Esophagus squamous epithelium (tissue), 5 donors: ENCODE measurements around the gene MAP3K5. TPM values are rescaled to one million over a fixed set of nuclear protein-coding genes. Genes with fewer than 3 reads are reported as not detected.

Experiments used
- DNase-seq: peaks from one replicate; lab custom pipeline; 2025; lab: John Stamatoyannopoulos, UW
- H3K27ac ChIP-seq, 4 donors: fragments of 200-600 bp; sonication (generic); one replicate each; pipeline ENCODE4 v1.5.1; 2016 to 2019; ENCODE audit warnings: mild to moderate bottlenecking in 1 of 4
- H3K27me3 ChIP-seq, 4 donors: fragments of 200-600 bp; sonication (generic); 1 replicate in 3 of 4; 2 replicates in 1 of 4; pipeline versions ENCODE4 v1.5.1 to v1.6.0; 2017 to 2021; ENCODE audit warnings: antibody characterized with exemption in 1 of 4
- H3K36me3 ChIP-seq, 3 donors: fragments of 200-600 bp; sonication (generic); one replicate each; pipeline ENCODE4 v1.5.1; 2016 to 2019
- H3K4me1 ChIP-seq, 3 donors: fragments of 200-600 bp; sonication (generic); one replicate each; pipeline ENCODE4 v1.5.1; 2017 to 2019
- H3K4me3 ChIP-seq, 4 donors: fragments of 200-600 bp; sonication (generic); 1 replicate in 3 of 4; 2 replicates in 1 of 4; pipeline ENCODE4 v1.5.1; 2016 to 2019; ENCODE audit warnings: mild to moderate bottlenecking in 2 of 4, moderate library complexity in 1 of 4
- H3K9me3 ChIP-seq, 3 donors: fragments of 200-600 bp; sonication (generic); one replicate each; pipeline ENCODE4 v1.5.1; 2016 to 2019
- POLR2A ChIP-seq, 4 donors: fragments of 450-650 bp; IDR thresholded peaks; one replicate each; pipeline ENCODE4 v1.6.1; 2017; ENCODE audit warnings: antibody characterized with exemption in 4 of 4, mild to moderate bottlenecking in 4 of 4, moderate library complexity in 3 of 4
- WGBS, 2 donors: methylation state at CpG; one replicate each; pipeline ENCODE4 v1.1.5; 2018; 5-methylcytosine and 5-hydroxymethylcytosine counted together
- intact Hi-C: fragments of 100-400 bp; cut with DNase I; formaldehyde crosslinking; loops from one replicate; pipeline ENCODE4 v1.15.0; 2022
- total RNA-seq, 4 donors: library from RNA; depleted of rRNA; stranded (reverse); fragments of >200 nt; gene quantifications; one replicate each; pipeline ENCODE4 v1.1.0, GENCODE V29; 2016
- TF ChIP-seq, protein P1 (sequence below), 6 experiments: fragments of 450-650 bp in 4 of 6; fragments of 200-600 bp in 2 of 6; sonication (generic) in 2 of 6; IDR thresholded peaks; one replicate each; pipeline ENCODE4 v1.5.1; 2016 to 2019; ENCODE audit warnings: antibody characterized with exemption in 6 of 6, mild to moderate bottlenecking in 4 of 6, moderate library complexity in 4 of 6
- donor health status: DM: yes; HTN: yes; CAD: no.

Gene MAP3K5
- total RNA-seq, 4 donors from 2014 or later, result 9.2 to 22.9 (median 20.9) TPM

DNA sequence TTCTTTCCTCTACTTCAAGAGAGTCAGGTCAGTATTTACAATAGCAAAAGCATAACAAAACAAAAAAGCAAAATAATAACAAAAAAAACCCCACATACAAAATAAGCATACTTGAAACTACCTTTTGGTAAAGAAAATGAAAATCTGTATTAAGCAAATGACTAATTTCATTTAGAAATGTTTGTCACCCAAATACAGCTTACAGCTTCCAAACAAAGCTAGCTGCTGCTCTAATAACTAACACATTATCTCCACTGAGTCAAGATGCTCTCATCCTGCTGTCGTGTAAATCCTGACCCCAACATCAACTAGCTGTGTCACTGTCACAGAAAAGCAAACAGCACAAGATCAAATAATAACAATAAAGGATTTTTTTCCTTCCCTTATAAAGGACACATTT lies 263.8 kb downstream of the MAP3K5 start:
- 65 to 82% methylated on average over 1 of the region's 1 CpG for WGBS, 2 donors
- Histone ChIP-seq H3K27ac (no peak overlapping the region), H3K4me1 (peaks cover 0 to 44% (median 11%) of the 10 kb centered on the region in 3 donors), H3K27me3 (no peaks in the 10 kb centered on the region), H3K4me3 (no peak overlapping the region), H3K36me3 (no peaks in the 10 kb centered on the region), H3K9me3 (no peaks in the 10 kb centered on the region)
- TF ChIP-seq, protein P1, sequence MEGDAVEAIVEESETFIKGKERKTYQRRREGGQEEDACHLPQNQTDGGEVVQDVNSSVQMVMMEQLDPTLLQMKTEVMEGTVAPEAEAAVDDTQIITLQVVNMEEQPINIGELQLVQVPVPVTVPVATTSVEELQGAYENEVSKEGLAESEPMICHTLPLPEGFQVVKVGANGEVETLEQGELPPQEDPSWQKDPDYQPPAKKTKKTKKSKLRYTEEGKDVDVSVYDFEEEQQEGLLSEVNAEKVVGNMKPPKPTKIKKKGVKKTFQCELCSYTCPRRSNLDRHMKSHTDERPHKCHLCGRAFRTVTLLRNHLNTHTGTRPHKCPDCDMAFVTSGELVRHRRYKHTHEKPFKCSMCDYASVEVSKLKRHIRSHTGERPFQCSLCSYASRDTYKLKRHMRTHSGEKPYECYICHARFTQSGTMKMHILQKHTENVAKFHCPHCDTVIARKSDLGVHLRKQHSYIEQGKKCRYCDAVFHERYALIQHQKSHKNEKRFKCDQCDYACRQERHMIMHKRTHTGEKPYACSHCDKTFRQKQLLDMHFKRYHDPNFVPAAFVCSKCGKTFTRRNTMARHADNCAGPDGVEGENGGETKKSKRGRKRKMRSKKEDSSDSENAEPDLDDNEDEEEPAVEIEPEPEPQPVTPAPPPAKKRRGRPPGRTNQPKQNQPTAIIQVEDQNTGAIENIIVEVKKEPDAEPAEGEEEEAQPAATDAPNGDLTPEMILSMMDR (IDR thresholded peaks at IDR 0.05), result no peak
- no peak for TF ChIP-seq POLR2A (IDR thresholded peaks at IDR 0.05)
- intact Hi-C loops, result no loop called here
- no peak for DNase-seq

DNA sequence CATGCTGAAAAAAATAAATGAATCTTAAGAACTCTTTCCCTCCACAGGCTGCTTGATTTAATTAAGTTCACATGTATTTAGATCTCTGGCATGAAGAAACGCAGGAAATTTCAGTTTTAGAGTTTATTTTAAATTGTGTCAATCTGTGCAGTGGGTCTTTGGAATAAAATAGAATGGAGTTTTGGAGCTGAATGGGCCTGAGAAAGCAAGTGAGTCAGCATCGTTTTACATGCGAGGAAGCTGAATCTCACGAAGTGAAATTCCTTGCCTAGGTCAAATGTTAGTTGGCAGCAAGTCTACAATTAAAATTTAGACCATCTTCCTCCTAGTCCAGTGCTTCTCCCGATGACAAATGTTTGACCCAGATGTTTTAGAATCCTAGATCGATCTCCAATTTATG lies 264.4 kb downstream of the MAP3K5 start:
- 43 to 63% methylated on average over 6 of the region's 6 CpGs for WGBS, 2 donors
- Histone ChIP-seq H3K4me1 (peaks cover 0 to 44% (median 11%) of the 10 kb centered on the region in 3 donors), H3K27ac (no peak overlapping the region), H3K27me3 (no peaks in the 10 kb centered on the region), H3K9me3 (no peaks in the 10 kb centered on the region), H3K4me3 (no peak overlapping the region), H3K36me3 (no peaks in the 10 kb centered on the region)
- TF ChIP-seq, protein P1 (IDR thresholded peaks at IDR 0.05), result no peak
- TF ChIP-seq POLR2A (IDR thresholded peaks at IDR 0.05), result no peak
- DNase-seq, result no peak
- intact Hi-C loops, result no loop called here

DNA sequence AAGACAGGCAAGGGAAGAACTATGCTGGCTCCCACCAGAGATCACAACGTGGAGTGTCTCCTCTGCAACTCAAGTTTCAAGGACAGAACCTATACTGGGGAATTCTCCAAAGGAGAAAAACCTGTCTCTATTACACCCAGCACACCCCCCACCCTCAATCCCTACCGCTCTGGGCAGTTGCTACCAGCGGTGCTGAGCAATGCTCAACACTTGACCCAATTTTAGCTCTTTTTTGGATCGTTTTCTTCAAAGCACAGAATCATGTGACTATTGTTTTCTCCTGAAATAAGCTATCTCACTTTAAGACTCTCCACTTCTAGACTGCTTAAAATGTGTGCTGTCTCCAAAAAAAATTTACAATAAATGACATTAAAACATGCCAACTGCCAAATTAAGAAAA lies 265.3 kb downstream of the MAP3K5 start:
- H3K4me1 ChIP-seq, result peaks cover 0 to 44% (median 11%) of the 10 kb centered on the region in 3 donors
- no peak for DNase-seq
- H3K27me3 ChIP-seq, result no peaks in the 10 kb centered on the region
- WGBS, 2 donors, result 44 to 49% methylated on average over 4 of the region's 4 CpGs
- H3K9me3 ChIP-seq, result no peaks in the 10 kb centered on the region
- H3K36me3 ChIP-seq, result no peaks in the 10 kb centered on the region
- no peak overlapping the region for H3K4me3 ChIP-seq
- peak overlapping the region in 1 of 4 donors; percentile 35 for H3K27ac ChIP-seq
- TF ChIP-seq, protein P1 (IDR thresholded peaks at IDR 0.05), result no peak
- TF ChIP-seq POLR2A (IDR thresholded peaks at IDR 0.05), result no peak
- intact Hi-C loops, result no loop called here

DNA sequence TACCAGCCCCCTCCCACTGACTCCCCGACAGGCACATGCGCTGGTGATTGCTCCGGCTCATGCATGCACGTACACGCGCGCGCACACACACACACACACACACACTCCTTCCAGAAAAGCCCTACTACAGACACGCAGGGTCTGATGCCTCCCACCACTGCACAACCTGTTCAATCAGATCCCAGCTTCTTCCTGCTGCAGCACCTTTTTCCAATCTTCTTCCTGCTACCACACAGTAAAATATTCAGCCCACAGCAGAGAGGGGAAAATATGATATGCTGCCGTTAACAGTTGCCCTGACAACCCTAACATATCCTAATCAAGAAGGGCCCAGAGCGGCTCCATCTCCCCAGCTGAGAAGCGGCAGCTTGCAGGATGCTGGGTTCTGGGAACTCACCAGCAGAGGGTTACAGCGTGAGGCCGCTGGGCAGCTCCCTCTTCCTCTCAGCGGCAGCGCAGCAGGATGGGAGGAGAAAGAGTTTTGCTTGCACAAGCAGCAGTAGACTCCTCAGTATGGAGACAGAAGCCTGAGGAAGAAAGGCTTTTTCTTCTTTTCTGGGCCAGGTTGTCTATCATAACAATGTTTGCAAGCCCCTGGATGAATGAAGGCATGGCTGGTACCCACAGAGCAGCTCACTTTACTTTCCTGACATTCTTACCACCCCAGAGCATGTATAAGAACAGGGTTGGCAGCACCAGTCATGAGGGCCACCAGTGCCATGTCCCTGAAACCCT lies 265.9 kb downstream of the MAP3K5 start:
- Histone ChIP-seq H3K27ac (peak overlapping the region in 1 of 4 donors; percentile 35), H3K9me3 (no peaks in the 10 kb centered on the region), H3K4me3 (peak overlapping the region in 1 of 4 donors; percentile 19), H3K36me3 (no peaks in the 10 kb centered on the region), H3K4me1 (peaks cover 0 to 44% (median 11%) of the 10 kb centered on the region in 3 donors), H3K27me3 (no peaks in the 10 kb centered on the region)
- 5 to 28% methylated on average over 10 to 11 of the region's 16 CpGs for WGBS, 2 donors
- intact Hi-C loops, result no loop called here
- TF ChIP-seq, protein P1 (IDR thresholded peaks at IDR 0.05), result peak in 3 of 6 experiments; percentile 24 to 53 (median 39)
- TF ChIP-seq POLR2A (IDR thresholded peaks at IDR 0.05), result no peak
- DNase-seq, result no peak

DNA sequence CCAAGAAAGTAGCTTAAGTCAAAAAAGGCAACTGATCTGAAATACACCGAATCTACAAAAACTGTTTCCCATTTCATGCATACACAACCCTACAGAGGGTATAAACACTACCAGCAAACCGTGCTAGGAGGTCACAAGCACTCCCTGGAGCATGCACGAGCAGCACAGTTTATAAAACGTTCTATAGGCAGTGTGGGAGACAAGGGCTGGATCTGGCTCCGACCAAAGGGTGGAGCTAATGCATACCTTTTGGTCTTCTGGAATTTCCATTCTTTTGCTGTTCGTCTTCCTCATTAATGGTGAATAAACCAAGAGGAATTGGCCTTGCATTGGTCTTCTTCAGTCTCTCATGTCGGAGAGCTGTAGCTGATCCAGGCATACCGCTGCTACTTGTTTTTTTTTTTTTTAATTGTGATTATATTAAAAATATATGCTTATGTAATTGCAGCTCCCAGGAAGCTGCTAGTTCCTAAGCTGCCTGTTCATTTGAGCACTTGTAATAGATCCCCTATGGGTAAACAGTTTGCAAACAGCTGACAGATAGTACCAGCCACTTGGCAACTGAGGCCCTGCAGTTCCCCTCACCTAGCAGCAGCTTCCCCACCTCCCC lies 266.6 kb downstream of the MAP3K5 start:
- intact Hi-C loops, result no loop called here
- Histone ChIP-seq H3K9me3 (no peaks in the 10 kb centered on the region), H3K27me3 (no peaks in the 10 kb centered on the region), H3K36me3 (no peaks in the 10 kb centered on the region), H3K27ac (no peak overlapping the region), H3K4me3 (peak overlapping the region in 1 of 4 donors; percentile 19), H3K4me1 (peaks cover 0 to 45% (median 11%) of the 10 kb centered on the region in 3 donors)
- TF ChIP-seq, protein P1 (IDR thresholded peaks at IDR 0.05), result no peak
- no peak for TF ChIP-seq POLR2A (IDR thresholded peaks at IDR 0.05)
- 22 to 32% methylated on average over 8 of the region's 8 CpGs for WGBS, 2 donors
- DNase-seq, result no peak
